Hepatocyte (in vitro differentiated cells): ENCODE data around the gene ACSS1. TPM values are rescaled to one million over a fixed set of nuclear protein-coding genes. Genes with fewer than 3 reads are reported as not detected.

ENCODE experiments used
- DNase-seq: peaks from one replicate; pipeline ENCODE4 v3.0.0-alpha.2; 2016; ENCODE audit warnings: low spot score
- H2AFZ ChIP-seq: fragments of 200-600 bp; sonication (generic); 2 replicates; pipeline ENCODE4 v1.6.0; 2016; ENCODE audit warnings: antibody characterized with exemption, mild to moderate bottlenecking
- H3K27ac ChIP-seq: fragments of 200-600 bp; sonication (generic); 2 replicates; pipeline ENCODE4 v1.5.1; 2016; ENCODE audit warnings: mild to moderate bottlenecking
- H3K27me3 ChIP-seq: fragments of 200-600 bp; sonication (generic); 2 replicates; pipeline ENCODE4 v1.6.1; 2016
- H3K36me3 ChIP-seq: fragments of 200-600 bp; sonication (generic); replicated peaks from 2 replicates; pipeline ENCODE4 v1.5.1; 2016; ENCODE audit warnings: low read depth; ENCODE audit not compliant: insufficient read depth
- H3K4me1 ChIP-seq: fragments of 200-600 bp; sonication (generic); 2 replicates; pipeline ENCODE4 v1.5.1; 2016; ENCODE audit warnings: mild to moderate bottlenecking, moderate library complexity; ENCODE audit not compliant: insufficient read depth
- H3K4me2 ChIP-seq: fragments of 200-600 bp; sonication (generic); 2 replicates; pipeline ENCODE4 v1.6.0; 2016
- H3K4me3 ChIP-seq: fragments of 200-600 bp; sonication (generic); 2 replicates; pipeline ENCODE4 v1.5.1; 2016; ENCODE audit warnings: mild to moderate bottlenecking
- H3K79me2 ChIP-seq: fragments of 200-600 bp; sonication (generic); 2 replicates; pipeline ENCODE4 v1.6.0; 2017; ENCODE audit warnings: mild to moderate bottlenecking
- H3K9me2 ChIP-seq: fragments of 200-600 bp; sonication (generic); replicated peaks from 2 replicates; pipeline ENCODE4 v1.6.0; 2017; ENCODE audit warnings: mild to moderate bottlenecking; ENCODE audit not compliant: insufficient read depth
- H3K9me3 ChIP-seq: fragments of 200-600 bp; sonication (generic); 2 replicates; pipeline ENCODE4 v1.5.1; 2016; ENCODE audit warnings: low read depth, mild to moderate bottlenecking
- H4K20me1 ChIP-seq: fragments of 200-600 bp; sonication (generic); 2 replicates; pipeline ENCODE4 v1.6.0; 2016; ENCODE audit warnings: mild to moderate bottlenecking; ENCODE audit not compliant: insufficient read depth, poor library complexity, severe bottlenecking
- EZH2 ChIP-seq: fragments of 200-600 bp; sonication (generic); IDR thresholded peaks from 2 replicates; pipeline ENCODE4 v1.6.1; 2016; ENCODE audit warnings: antibody characterized with exemption, mild to moderate bottlenecking, borderline replicate concordance
- EZH2phosphoT487 ChIP-seq: fragments of 200-600 bp; sonication (generic); IDR thresholded peaks from one replicate; pipeline ENCODE4 v1.6.1; 2018; ENCODE audit warnings: antibody characterized with exemption, mild to moderate bottlenecking, low read depth, moderate library complexity; ENCODE audit not compliant: unreplicated experiment, severe bottlenecking
- WGBS: methylation state at CpG from one replicate; pipeline ENCODE4 v1.1.6; 2016; ENCODE audit warnings: low lambda C conversion rate; ENCODE audit errors: missing lambda C conversion rate; 5-methylcytosine and 5-hydroxymethylcytosine counted together
- polyA plus RNA-seq: library from polyadenylated mRNA; unstranded; fragments of >200 nt; fragmentation: Nextera tagmentation; extraction: Ambion mirVana; gene quantifications from 2 replicates; pipeline ENCODE4 v1.2.1, GENCODE V29; 2016
- total RNA-seq: library from RNA; depleted of rRNA; stranded (reverse); fragments of >200 nt; gene quantifications from 2 replicates; pipeline ENCODE4 v1.2.3, GENCODE V29; 2014
- TF ChIP-seq, protein P1 (sequence below): fragments of 200-600 bp; sonication (generic); IDR thresholded peaks from 2 replicates; pipeline ENCODE4 v1.5.1; 2016; ENCODE audit warnings: antibody characterized with exemption, mild to moderate bottlenecking; ENCODE audit not compliant: poor library complexity

ACSS1 gene
- total and polyA plus RNA-seq, 2 experiments from 2014 or later: 20.5 to 37.7 TPM

DNA sequence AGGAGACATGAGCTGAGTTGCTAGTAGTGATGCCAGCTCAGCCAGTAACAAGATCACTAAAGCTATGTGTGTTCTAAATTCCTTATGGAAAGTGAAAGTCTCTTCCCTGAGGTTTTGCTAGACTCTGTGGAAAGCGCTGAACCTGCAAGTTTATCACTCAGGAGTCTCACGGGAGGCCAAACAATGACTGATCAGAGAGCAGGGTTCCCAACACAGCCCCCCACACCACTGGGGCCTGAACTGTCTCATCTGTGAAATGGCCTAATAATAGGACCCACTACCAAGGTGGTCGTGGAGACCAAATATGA is 19.9 kb downstream of the ACSS1 start:
- peaks cover 7% of the 10 kb centered on the region for H4K20me1 ChIP-seq
- H3K4me1 ChIP-seq: peaks cover 37% of the 10 kb centered on the region
- H2AFZ ChIP-seq: no peak overlapping the region
- DNase-seq: no peak
- H3K4me2 ChIP-seq: no peak overlapping the region
- no peaks in the 10 kb centered on the region for H3K36me3 ChIP-seq
- no peaks in the 10 kb centered on the region for H3K9me2 ChIP-seq
- H3K9me3 ChIP-seq: no peaks in the 10 kb centered on the region
- H3K79me2 ChIP-seq: peaks cover 8% of the 10 kb centered on the region
- no peak overlapping the region for H3K27ac ChIP-seq
- 71% methylated on average over 3 of the region's 3 CpGs for WGBS
- H3K4me3 ChIP-seq: no peak overlapping the region
- TF ChIP-seq, protein P1, sequence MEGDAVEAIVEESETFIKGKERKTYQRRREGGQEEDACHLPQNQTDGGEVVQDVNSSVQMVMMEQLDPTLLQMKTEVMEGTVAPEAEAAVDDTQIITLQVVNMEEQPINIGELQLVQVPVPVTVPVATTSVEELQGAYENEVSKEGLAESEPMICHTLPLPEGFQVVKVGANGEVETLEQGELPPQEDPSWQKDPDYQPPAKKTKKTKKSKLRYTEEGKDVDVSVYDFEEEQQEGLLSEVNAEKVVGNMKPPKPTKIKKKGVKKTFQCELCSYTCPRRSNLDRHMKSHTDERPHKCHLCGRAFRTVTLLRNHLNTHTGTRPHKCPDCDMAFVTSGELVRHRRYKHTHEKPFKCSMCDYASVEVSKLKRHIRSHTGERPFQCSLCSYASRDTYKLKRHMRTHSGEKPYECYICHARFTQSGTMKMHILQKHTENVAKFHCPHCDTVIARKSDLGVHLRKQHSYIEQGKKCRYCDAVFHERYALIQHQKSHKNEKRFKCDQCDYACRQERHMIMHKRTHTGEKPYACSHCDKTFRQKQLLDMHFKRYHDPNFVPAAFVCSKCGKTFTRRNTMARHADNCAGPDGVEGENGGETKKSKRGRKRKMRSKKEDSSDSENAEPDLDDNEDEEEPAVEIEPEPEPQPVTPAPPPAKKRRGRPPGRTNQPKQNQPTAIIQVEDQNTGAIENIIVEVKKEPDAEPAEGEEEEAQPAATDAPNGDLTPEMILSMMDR: no peak
- TF ChIP-seq EZH2phosphoT487 (no peak), EZH2 (no peak)
- H3K27me3 ChIP-seq: no peaks in the 10 kb centered on the region

DNA sequence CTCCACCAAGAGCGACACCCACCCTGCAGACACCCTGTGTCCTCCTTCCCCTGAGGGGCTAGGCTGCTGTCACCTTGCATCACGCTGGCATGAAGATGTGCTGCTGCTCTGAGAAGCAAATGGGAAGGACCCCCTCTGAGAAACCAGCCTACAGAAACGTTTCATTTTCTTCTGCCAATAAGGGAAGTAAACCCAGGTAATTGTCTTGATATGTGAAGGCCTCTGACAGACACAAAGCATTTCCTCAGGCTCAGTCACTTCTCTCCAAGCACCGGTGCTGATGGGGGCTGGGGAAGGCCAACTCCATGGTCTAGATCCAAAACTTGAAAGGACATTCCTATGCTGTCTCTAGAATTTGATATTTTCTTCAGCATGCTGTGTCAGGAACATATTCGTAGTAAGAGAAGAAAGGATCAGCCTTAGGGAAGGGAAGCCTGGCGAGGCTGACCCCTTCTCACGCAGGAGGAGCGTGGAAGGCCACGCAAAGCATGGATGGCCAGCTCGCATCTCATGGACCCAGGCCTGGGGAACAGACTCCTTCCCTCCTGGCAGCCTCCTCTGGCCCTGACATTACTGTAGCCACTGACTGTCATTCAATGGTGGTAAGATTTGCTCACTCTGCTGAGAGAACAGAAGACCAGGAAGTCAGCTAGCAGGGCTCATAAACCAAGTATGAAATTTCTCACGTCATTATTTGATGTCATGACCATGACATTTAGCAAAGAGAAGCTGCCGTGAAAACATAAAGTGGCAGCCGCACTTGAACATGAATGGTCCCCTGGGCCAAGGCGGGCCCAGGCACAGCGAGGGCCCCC is 20.4 kb downstream of the ACSS1 start:
- Histone ChIP-seq H3K36me3 (no peaks in the 10 kb centered on the region), H3K9me2 (no peaks in the 10 kb centered on the region), H4K20me1 (peaks cover 4% of the 10 kb centered on the region), H3K27me3 (no peaks in the 10 kb centered on the region), H3K9me3 (no peaks in the 10 kb centered on the region), H3K4me1 (peaks cover 43% of the 10 kb centered on the region), H3K4me3 (no peak overlapping the region), H3K4me2 (no peak overlapping the region), H2AFZ (no peak overlapping the region), H3K27ac (no peak overlapping the region), H3K79me2 (peaks cover 8% of the 10 kb centered on the region)
- TF ChIP-seq, protein P1: no peak
- TF ChIP-seq EZH2 (no peak), EZH2phosphoT487 (no peak)
- WGBS: 92% methylated on average over 15 of the region's 15 CpGs
- DNase-seq: no peak

DNA sequence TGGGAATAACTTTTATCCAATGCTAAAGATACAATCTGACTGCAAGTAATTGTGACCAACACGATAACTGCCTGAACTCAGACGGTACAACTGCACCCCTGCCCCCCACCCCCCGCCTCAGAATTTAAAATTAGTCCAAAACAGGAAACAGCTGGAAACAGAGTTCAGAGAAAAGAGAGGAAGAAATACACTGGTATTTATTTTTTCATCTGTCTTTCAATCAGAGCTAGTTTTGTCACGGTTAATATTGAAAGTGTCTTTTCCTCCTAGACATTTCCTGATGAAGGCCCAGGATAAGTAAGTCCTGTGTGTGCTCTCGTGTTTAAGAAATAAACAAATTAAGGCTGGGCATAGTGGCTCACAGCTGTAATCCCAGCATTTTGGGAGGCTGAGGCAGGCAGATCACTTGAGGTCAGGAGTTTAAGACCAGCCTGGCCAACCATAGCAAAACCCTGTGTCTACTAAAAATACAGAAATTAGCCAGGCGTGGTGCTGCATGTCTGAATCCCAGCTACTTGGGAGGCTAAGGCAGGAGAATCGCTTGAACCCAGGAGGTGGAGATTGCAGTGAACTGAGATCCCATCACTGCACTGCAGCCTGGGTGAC is 21.5 kb downstream of the ACSS1 start:
- peaks cover 12% of the 10 kb centered on the region for H3K79me2 ChIP-seq
- H3K9me3 ChIP-seq: no peaks in the 10 kb centered on the region
- TF ChIP-seq EZH2phosphoT487 (no peak), EZH2 (no peak)
- TF ChIP-seq, protein P1: no peak
- no peak for DNase-seq
- peaks cover 51% of the 10 kb centered on the region for H3K4me1 ChIP-seq
- H3K4me2 ChIP-seq: no peak overlapping the region
- peaks cover 4% of the 10 kb centered on the region for H4K20me1 ChIP-seq
- H3K36me3 ChIP-seq: no peaks in the 10 kb centered on the region
- H3K27me3 ChIP-seq: no peaks in the 10 kb centered on the region
- H3K27ac ChIP-seq: no peak overlapping the region
- WGBS: 70% methylated on average over 7 of the region's 7 CpGs
- H3K4me3 ChIP-seq: no peak overlapping the region
- H3K9me2 ChIP-seq: no peaks in the 10 kb centered on the region
- H2AFZ ChIP-seq: no peak overlapping the region
